Calu3 (cell line): ENCODE results near the gene NECAB3. TPM values are rescaled to one million over a fixed set of nuclear protein-coding genes. Genes with fewer than 3 reads are reported as not detected.

ENCODE experiments used
- BruUV-seq: library from RNA; stranded (reverse); fragments of 400-500 nt; replicated peaks from 2 replicates; lab custom pipeline; 2021; lab: Mats Ljungman, UMichigan
- CTCF ChIA-PET: fragments of 300-600 bp; sonication (Branson Sonifier 250); formaldehyde crosslinking; loops from one replicate; lab custom pipeline; 2022; ENCODE audit warnings: antibody characterized with exemption; lab: Charles Lee
- DNase-seq: peaks from one replicate; pipeline ENCODE4 v3.0.0; 2022
- H3K27ac Mint-ChIP-seq: one replicate; pipeline ENCODE4 v1.8.0; 2022; ENCODE audit warnings: mixed read lengths; ENCODE audit not compliant: unreplicated experiment
- H3K27me3 Mint-ChIP-seq: one replicate; pipeline ENCODE4 v1.8.0; 2022; ENCODE audit warnings: mixed read lengths; ENCODE audit not compliant: unreplicated experiment
- H3K36me3 Mint-ChIP-seq: one replicate; pipeline ENCODE4 v1.8.0; 2022; ENCODE audit warnings: mild to moderate bottlenecking, moderate library complexity, mixed read lengths; ENCODE audit not compliant: insufficient read depth, unreplicated experiment
- H3K4me1 Mint-ChIP-seq: one replicate; pipeline ENCODE4 v1.8.0; 2022; ENCODE audit warnings: mild to moderate bottlenecking, low read depth, mixed read lengths; ENCODE audit not compliant: unreplicated experiment
- H3K4me3 Mint-ChIP-seq: one replicate; pipeline ENCODE4 v1.8.0; 2022; ENCODE audit warnings: mild to moderate bottlenecking, low read depth, moderate library complexity, mixed read lengths; ENCODE audit not compliant: unreplicated experiment
- H3K9me3 Mint-ChIP-seq: one replicate; pipeline ENCODE4 v1.8.0; 2022; ENCODE audit warnings: low read depth, mixed read lengths; ENCODE audit not compliant: unreplicated experiment
- CTCF ChIP-seq: fragments of 200-600 bp; IDR thresholded peaks from one replicate; pipeline ENCODE4 v1.8.0; 2022; ENCODE audit warnings: antibody characterized with exemption; ENCODE audit not compliant: unreplicated experiment
- intact Hi-C: fragments of 100-400 bp; cut with micrococcal nuclease; formaldehyde crosslinking; loops from one replicate; pipeline ENCODE4 v1.10.0; 2022; ENCODE audit not compliant: unreplicated experiment
- total RNA-seq: library from RNA; stranded (reverse); gene quantifications from 2 replicates; pipeline ENCODE4 v1.2.3, GENCODE V29; 2022

NECAB3 gene
- total RNA-seq, 1 experiment from 2014 or later: 80.8 TPM

GRCh38 chr20:33681728-33682353, 7.6 kb upstream of the NECAB3 start:
- BruUV-seq: no TSS peak

GRCh38 chr20:33681288-33681687, 7.1 kb upstream of the NECAB3 start:
- Mint-ChIP-seq H3K36me3 (peaks cover 52% of the 10 kb centered on the region), H3K27me3 (no peaks in the 10 kb centered on the region), H3K4me1 (peaks cover 28% of the 10 kb centered on the region), H3K27ac (no peak overlapping the region), H3K4me3 (no peak overlapping the region), H3K9me3 (no peaks in the 10 kb centered on the region)
- intact Hi-C loops: no loop called here
- DNase-seq: no peak
- CTCF ChIA-PET: no interaction called here
- TF ChIP-seq CTCF: no peak
- BruUV-seq: no TSS peak

More at GRCh38 chr20:33681728-33682353, 7.6 kb upstream of the NECAB3 start:
- H3K4me1 Mint-ChIP-seq: peaks cover 33% of the 10 kb centered on the region
- no peak overlapping the region for H3K4me3 Mint-ChIP-seq
- no peaks in the 10 kb centered on the region for H3K9me3 Mint-ChIP-seq
- H3K27me3 Mint-ChIP-seq: no peaks in the 10 kb centered on the region
- no peak for TF ChIP-seq CTCF
- peaks cover 52% of the 10 kb centered on the region for H3K36me3 Mint-ChIP-seq
- intact Hi-C loops: no loop called here
- no peak for DNase-seq
- H3K27ac Mint-ChIP-seq: no peak overlapping the region
- CTCF ChIA-PET: no interaction called here

DNA sequence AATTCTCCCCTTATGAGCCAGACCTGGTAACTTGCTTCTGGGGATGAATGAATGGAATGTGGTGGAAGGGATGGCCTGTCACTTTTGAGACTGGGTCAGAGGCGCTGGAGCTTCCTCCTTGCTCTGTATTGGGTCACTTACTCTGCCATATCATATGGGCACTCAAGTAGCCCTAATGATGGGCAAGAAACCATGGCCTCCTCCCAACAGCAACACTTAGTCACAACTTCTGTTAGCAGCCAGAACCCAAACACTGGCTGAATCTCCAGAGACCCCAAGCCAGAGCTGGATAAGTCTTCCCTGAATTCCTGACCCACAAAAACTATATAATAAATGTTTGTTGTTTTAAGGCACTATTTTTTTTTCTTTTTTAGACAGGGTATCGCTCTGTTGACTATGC, 6.5 kb upstream of the NECAB3 start:
- TF ChIP-seq CTCF: no peak
- Mint-ChIP-seq H3K4me3 (no peak overlapping the region), H3K27ac (no peak overlapping the region), H3K36me3 (peaks cover 55% of the 10 kb centered on the region), H3K9me3 (no peaks in the 10 kb centered on the region), H3K4me1 (peaks cover 28% of the 10 kb centered on the region), H3K27me3 (no peaks in the 10 kb centered on the region)
- CTCF ChIA-PET: interaction anchor here (0.9 kb wide), 1 partner anchor 234 kb away, joined by 3 read pairs; no protein-coding TSS in a partner anchor
- BruUV-seq: no TSS peak
- intact Hi-C loops: no loop called here
- no peak for DNase-seq

GRCh38 chr20:33679758-33680485, 5.7 kb upstream of the NECAB3 start:
- Mint-ChIP-seq H3K4me3 (no peak overlapping the region), H3K27me3 (no peaks in the 10 kb centered on the region), H3K36me3 (peaks cover 52% of the 10 kb centered on the region), H3K4me1 (peaks cover 27% of the 10 kb centered on the region), H3K9me3 (no peaks in the 10 kb centered on the region), H3K27ac (no peak overlapping the region)
- CTCF ChIA-PET: interaction anchor here (0.9 to 1.1 kb wide), 2 partner anchors 12 to 235 kb away, joined by 3 to 4 read pairs; no protein-coding TSS in a partner anchor
- intact Hi-C loops: no loop called here
- BruUV-seq: no TSS peak
- no peak for TF ChIP-seq CTCF
- DNase-seq: no peak
